Lower leg skin (tissue), 4 donors: Measurements from ENCODE around the gene FHL2. TPM values are rescaled to one million over a fixed set of nuclear protein-coding genes. Genes with fewer than 3 reads are reported as not detected.

ENCODE experiments used
- DNase-seq, 2 donors: peaks; one replicate each; pipeline ENCODE4 v3.0.0-alpha.2; 2019; ENCODE audit warnings: low spot score in 2 of 2
- H3K4me3 ChIP-seq: fragments of 200-600 bp; sonication (generic); 2 replicates; pipeline ENCODE4 v1.5.1; 2017; ENCODE audit warnings: mild to moderate bottlenecking, low read depth; ENCODE audit not compliant: poor library complexity, severe bottlenecking
- POLR2A ChIP-seq, 2 donors: fragments of 450-650 bp; IDR thresholded peaks; one replicate each; pipeline ENCODE4 v1.6.1; 2016 to 2017; ENCODE audit warnings: antibody characterized with exemption in 2 of 2, mild to moderate bottlenecking in 1 of 2, moderate library complexity in 1 of 2
- WGBS, 2 donors: methylation state at CpG; one replicate each; pipeline ENCODE4 v1.1.5; 2018; 5-methylcytosine and 5-hydroxymethylcytosine counted together
- intact Hi-C: fragments of 100-400 bp; cut with DNase I; formaldehyde crosslinking; loops from one replicate; pipeline ENCODE4 v1.15.0; 2023; ENCODE audit warnings: low total_unique reads
- total RNA-seq, 4 donors: library from RNA; depleted of rRNA; stranded (reverse); fragments of >200 nt; gene quantifications; one replicate each; pipeline ENCODE4 v1.1.0, GENCODE V29; 2016
- TF ChIP-seq, protein P1 (sequence below), 3 donors: fragments of 450-650 bp; IDR thresholded peaks; one replicate each; pipeline ENCODE4 v1.5.1; 2016; ENCODE audit warnings: antibody characterized with exemption in 3 of 3, mild to moderate bottlenecking in 3 of 3, moderate library complexity in 2 of 3

Gene FHL2
- total RNA-seq, 4 donors from 2014 or later, result 48.3 to 67.3 (median 49.3) TPM

DNA sequence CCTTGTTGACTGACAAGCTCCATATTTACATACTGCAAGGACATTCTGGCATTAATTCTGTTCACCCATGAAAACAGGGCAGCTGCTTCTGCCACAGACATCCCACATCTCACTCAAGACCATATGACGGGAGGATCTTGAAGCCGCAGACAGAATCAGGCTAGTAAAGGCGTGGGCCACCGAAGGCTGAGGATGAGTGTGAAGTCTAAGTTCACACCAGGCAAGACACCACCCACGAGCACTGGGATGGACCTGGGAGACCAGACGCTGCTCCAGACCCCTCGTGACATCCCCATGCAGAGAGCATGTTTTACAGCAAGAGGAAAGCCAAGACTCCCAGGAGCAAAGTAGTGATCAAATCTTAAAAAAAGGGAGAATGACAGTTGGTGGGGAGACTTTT, 3.2 kb downstream of the FHL2 start:
- TF ChIP-seq, protein P1, sequence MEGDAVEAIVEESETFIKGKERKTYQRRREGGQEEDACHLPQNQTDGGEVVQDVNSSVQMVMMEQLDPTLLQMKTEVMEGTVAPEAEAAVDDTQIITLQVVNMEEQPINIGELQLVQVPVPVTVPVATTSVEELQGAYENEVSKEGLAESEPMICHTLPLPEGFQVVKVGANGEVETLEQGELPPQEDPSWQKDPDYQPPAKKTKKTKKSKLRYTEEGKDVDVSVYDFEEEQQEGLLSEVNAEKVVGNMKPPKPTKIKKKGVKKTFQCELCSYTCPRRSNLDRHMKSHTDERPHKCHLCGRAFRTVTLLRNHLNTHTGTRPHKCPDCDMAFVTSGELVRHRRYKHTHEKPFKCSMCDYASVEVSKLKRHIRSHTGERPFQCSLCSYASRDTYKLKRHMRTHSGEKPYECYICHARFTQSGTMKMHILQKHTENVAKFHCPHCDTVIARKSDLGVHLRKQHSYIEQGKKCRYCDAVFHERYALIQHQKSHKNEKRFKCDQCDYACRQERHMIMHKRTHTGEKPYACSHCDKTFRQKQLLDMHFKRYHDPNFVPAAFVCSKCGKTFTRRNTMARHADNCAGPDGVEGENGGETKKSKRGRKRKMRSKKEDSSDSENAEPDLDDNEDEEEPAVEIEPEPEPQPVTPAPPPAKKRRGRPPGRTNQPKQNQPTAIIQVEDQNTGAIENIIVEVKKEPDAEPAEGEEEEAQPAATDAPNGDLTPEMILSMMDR (IDR thresholded peaks at IDR 0.05), result no peak
- peak in 1 of 2 donors; percentile 34 for DNase-seq
- intact Hi-C loops, result no loop called here
- 79 to 85% methylated on average over 7 of the region's 7 CpGs for WGBS, 2 donors
- no peak overlapping the region for H3K4me3 ChIP-seq

DNA sequence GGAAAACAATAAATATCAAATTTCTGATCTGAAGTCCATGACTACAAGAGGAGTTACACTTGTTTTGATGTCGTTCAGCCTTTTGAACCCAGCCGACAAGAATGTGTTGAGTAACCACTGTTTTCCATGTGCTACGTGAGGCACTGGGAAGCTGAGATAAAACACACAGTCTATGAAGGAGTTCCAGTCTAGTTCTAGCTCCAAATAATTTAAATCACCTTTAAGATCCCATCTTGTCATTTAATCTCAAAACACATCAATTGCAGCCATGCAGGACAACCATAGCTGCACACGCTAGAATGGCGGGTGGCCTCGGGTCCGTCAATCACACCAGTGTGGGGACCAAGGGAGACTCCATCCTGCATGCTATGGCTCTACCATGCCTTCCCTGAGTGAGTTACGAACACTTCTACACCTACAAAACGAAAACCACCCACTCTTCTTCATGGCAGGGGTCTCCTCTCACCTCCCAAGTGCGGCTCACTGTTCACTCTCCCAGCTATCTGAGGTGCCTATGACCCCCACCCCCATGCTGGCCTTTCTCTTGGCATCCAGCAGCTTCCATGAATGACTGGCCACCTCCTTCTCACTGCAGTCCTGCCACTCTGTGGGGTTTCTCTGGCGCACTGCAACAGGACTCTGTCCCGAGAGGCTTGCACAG, 3.8 kb downstream of the FHL2 start:
- H3K4me3 ChIP-seq, result no peak overlapping the region
- intact Hi-C loops, result no loop called here
- WGBS, 2 donors, result 74 to 80% methylated on average over 12 of the region's 12 CpGs
- TF ChIP-seq, protein P1 (IDR thresholded peaks at IDR 0.05), result no peak
- TF ChIP-seq POLR2A (IDR thresholded peaks at IDR 0.05), result no peak
- DNase-seq, result peak in 1 of 2 donors; percentile 76

DNA sequence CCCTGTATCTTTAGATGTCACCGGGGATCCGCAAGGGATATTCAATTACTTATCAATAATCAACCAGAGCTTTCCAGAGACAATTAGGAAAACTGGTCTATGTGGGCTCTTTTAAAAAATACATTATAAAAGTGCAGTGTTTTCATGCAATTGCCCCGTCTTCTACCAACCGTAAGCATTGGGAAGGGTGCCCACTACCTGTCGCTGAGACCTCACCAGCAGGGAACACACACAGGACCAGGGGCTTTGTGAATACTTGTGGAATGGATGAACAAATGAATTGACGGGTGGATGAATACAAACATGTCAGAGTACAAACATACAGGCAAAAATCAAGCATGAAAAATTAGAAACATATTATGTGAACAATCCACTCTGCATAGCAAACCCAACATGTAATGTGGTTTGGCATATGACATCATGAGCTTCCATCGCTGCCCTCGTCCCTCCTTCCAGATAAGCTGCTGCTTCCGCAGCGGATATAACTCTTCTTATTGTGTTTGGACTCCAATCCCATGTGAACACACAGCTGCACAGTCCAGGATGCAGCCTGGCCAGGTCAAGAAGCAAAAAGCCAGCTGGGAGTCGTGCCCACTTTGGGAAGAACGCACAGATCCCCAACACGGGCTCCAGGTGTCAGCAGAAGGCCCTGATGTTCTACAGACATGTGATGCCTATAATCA, 5.3 kb downstream of the FHL2 start:
- peak in 1 of 2 donors; percentile 82 for DNase-seq
- WGBS, 2 donors, result 67 to 73% methylated on average over 13 of the region's 13 CpGs
- H3K4me3 ChIP-seq, result no peak overlapping the region
- intact Hi-C loops, result no loop called here
- no peak for TF ChIP-seq POLR2A (IDR thresholded peaks at IDR 0.05)
- TF ChIP-seq, protein P1 (IDR thresholded peaks at IDR 0.05), result no peak

DNA sequence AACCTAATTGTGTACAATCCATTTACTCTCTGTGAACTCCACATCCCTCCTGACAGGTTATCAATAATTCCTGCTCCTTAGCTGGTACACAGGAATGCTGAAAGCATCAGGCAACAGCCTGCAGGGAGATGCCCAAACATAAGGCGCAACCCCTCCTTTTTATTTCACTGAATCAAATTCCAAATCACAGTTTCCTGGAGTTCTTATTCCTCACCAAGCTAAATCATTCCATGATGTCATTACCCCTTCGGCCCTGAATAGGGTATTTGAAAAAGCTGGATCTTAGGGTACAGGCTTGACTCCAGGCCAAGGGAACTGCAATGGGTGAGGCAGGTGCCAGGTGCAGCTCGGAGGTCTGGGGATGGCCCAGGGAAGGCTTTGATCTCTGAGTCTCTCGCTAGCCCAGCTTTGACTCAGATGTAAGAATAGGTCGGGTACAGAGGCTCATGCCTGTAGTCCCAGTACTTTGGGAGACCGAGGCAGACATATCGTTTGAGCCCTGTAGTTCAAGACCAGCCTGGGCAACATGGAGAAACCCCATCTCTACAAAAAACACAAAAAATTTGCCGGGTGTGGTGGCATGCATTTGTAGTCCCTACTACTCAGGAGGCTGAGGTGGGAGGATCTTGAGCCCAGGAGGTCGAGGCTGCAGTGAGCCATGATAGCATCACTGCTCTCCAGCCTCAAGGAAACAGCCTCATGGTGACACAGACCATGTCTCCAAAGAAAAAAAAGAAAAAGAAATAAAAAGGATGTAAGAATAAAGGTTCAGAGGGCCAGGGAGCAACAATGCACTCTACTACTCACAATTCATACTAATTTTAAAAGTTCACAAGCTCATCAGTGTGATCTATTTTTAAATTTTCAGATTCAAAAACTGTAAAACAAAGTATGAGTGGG, 6.8 kb downstream of the FHL2 start:
- 73 to 78% methylated on average over 9 of the region's 9 CpGs for WGBS, 2 donors
- intact Hi-C loops, result no loop called here
- peak in 1 of 2 donors; percentile 69 for DNase-seq

DNA sequence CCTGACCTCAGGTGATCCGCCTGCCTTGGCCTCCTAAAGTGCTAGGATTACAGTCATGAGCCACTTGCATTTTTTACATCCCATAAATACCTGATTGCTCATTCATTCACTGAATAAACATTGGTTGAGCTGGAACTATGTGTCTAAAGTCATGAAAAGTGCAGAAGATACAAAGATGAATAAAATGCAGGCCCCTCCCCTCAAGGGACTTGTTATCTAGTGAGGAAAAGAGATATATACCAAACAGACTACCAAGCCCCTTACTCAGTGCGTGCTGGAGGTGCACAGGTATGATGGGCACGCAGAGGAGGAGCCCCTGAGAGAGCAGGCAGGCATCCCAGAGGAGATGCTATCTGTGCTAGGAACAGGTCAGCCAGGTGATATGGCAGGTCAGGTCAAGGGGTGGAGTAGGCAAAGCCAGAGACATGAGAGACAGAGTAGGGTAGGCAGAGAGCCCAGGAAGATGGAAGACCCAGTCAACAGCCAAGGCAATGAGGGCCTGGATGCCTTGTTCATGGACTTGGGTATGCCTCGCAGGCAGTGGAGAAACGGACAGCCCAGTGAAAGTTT, 7.7 kb downstream of the FHL2 start:
- DNase-seq, result peak in 1 of 2 donors; percentile 56
- intact Hi-C loops, result no loop called here
- no peak for TF ChIP-seq POLR2A (IDR thresholded peaks at IDR 0.05)
- TF ChIP-seq, protein P1 (IDR thresholded peaks at IDR 0.05), result no peak
- H3K4me3 ChIP-seq, result no peak overlapping the region
- 93% methylated on average over 5 of the region's 5 CpGs for WGBS, 2 donors

More for the DNA sequence above, 6.8 kb downstream of the FHL2 start:
- no peak overlapping the region for H3K4me3 ChIP-seq
- TF ChIP-seq, protein P1 (IDR thresholded peaks at IDR 0.05), result no peak
- TF ChIP-seq POLR2A (IDR thresholded peaks at IDR 0.05), result no peak
